Stimulated activated CD8-positive, alpha-beta memory T cell treated with anti-CD3 and anti-CD28 coated beads, Interleukin-7, amount 100 ng/mL, for 1 hour (primary cell): ENCODE measurements around the gene COPG2.
A peak's percentile ranks its signal among the peaks of the same experiment; 100 is the strongest.
"Not testable (repeated sequence)": the region's sequence is repeated elsewhere in the genome, so short reads cannot be mapped to it uniquely, and the experiment has no call there.

Experiments
- DNase-seq, 2 donors: peaks; one replicate each; pipeline ENCODE4 v3.0.0-alpha.2; 2020; ENCODE audit warnings: low read depth in 2 of 2

The COPG2 gene

GRCh38 chr7:130668258-130669084, at the start of gene COPG2:
Gene COPG2, minus strand, starts transcription at chr7:130668748. Its CDS starts 80 bp downstream, at chr7:130668668.
- DNase-seq, result peak; percentile 43 to 51

DNA sequence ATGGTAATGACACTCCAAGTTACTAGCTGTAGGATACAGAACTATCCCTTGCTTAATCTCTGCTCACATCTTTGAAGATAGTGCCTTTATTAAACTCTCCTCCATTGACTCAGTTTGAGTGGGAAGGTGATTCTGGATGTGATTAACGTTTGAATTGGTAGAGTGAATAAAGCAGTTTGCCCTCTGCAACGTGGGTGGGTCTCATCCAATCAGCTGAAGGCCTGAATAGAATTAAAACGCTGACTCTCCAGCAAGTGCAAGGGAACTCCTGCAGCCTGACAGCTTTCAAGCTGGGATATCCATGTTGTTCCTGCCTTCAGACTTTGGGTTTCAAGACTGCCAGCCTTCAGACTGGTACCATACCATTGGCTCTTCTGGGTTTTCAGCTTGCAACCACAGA, 43.9 kb upstream of the COPG2 start:
- DNase-seq, result no peak

GRCh38 chr7:130708766-130709165, 40.2 kb upstream of the COPG2 start:
- DNase-seq, result no peak

DNA sequence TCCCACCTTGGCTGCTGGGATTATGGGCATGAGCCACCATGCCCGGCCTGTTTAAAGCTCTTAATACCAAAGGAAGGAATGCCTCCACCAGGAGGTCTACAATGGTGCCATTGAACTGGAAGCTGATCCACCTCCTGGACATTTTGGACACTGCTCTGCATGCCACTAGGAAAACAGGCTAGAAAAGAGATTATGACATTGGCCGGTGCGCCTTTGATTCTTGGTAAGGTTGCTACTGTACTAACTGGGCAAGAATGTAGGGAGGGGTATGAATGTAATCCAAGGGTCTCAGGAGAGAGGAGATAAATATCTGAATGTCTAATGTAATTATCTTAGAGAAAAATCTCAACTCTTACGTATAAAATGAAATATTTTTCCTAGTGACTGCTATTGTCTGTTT, 39.5 kb upstream of the COPG2 start:
- DNase-seq, result no peak

GRCh38 chr7:130703851-130704250, 35.3 kb upstream of the COPG2 start:
- no peak for DNase-seq

DNA sequence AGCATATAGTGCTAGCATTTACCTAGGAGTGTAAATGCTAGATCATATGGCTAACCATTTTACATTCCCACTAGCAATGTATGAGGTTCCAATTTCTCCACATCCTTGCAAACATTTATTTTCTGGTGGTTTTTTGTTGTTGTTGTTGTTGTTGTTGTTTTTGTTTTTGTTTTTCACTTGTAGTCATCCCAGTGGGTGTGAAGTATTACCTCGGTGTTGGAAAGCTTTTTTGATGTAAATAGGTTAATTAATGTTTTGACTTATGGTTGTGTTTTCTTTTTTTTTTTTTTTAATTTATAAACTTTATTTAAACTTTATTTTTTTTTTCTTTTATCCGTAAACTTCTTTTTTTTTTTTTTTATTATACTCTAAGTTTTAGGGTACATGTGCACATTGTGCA, 33.1 kb upstream of the COPG2 start:
- no peak for DNase-seq

DNA sequence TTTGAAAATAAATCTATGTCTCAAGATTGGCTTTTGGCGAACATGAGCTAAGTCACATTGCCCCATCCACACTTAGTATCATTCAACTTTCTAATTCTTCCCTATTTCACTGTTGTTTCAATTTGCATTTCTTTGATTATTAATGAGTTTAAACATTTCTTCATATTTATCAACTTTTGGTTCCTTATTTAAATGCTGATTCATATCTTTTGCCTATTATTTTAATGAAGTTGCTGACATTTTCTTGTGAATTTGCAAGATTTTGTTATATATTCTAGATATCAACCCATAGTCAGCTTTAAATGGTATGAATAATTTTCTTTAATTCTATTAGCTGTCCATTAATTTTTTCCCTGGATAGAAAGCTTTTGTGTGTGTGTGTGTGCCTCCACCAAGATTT, 32.2 kb upstream of the COPG2 start:
- no peak for DNase-seq

DNA sequence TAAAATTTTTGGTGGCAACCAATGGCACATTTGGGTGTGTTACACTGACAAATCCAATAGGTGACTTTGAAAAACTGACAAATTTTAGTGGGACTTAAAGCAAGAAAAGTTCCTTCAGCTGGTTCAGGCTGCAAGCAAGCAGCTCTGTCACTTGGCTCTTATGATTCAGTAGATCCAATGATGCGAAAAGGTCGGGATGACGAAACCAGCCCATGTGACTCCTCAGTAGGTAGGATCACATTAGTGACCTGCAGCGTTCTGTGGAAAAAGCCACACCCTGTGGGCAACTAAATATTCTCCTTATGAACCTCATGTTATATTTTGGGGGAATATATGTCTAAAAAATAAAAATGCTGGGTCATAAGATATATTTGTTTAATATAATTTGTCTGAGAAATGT, 31.1 kb upstream of the COPG2 start:
- no peak for DNase-seq

DNA sequence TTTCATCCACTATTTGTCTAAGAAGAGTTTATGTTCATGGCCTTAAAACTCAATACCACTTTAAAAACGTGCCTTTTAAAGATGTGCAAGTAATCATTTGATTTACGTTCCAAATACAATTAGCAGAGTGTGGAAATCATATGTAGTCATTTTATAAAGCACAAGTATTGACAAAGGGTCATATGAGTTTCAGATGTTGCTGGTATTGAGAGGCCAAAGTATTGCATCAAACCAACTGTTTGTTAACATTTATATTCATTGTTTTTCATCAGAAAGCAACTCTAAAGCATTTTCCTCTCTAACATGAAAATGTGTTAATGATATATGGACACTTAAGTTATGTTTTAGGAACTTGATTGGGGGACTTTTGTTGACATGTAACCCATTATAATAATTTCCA, 29.3 kb upstream of the COPG2 start:
- no peak for DNase-seq

DNA sequence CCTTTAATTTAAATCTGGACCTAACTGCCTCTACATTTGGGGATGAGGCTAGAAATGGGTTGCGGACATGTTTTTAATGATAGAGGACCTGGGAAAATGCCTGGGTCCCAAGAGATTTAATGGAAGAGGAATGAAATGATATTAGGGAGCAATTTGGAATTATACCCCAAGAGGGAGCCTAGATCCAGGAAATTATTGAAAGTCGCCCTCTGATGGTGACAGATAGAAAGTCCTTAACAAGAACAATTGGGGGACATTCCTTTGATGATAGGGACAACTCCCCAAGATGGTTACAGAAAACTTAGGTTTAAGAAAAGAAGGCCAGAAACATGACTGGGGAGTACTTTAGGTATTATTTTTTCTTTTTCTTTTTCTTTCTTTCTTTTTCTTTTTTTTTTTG, 27.3 kb upstream of the COPG2 start:
- DNase-seq, result no peak

DNA sequence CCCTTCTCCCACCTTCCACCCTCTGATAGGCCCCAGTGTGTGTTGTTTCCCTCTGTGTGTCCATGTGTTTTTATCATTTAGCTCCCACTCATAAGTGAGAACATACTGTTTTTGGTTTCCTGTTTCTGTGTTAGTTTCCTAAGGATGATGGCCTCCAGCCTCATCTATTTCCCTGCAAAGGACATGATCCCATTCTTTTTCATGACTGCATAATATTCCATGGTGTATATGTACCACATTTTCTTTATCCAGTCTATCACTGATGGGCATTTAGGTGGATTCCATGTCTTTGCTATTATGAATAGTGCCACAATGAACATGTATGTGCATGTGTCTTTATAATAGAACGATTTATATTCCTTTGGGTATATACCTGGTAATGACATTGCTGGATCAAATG, 23.8 kb upstream of the COPG2 start:
- not testable (repeated sequence) for DNase-seq

DNA sequence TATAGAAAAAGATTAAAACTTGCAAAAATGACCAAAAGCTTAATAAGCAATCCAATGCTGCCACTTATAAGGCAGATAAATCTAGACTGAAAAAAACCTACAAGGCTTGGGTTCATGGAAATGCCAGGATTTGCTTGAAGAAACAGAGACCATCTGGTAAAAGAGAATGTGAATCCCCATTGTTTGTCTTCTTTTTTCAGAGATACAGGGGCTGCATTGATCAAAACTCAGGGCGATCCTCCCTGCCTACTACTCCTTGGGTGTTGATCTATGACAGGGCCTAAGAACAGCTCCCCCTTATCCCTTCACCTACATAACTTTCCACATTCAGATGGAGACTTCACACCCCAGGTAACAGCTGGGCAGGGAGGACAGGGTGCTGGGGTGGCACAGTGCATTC, 21.1 kb upstream of the COPG2 start:
- DNase-seq, result no peak

GRCh38 chr7:130683026-130683425, 14.5 kb upstream of the COPG2 start:
- DNase-seq, result no peak

GRCh38 chr7:130674456-130674855, 5.9 kb upstream of the COPG2 start:
- DNase-seq, result no peak

GRCh38 chr7:130673066-130673465, 4.5 kb upstream of the COPG2 start:
- no peak for DNase-seq

GRCh38 chr7:130672146-130672545, 3.6 kb upstream of the COPG2 start:
- DNase-seq, result no peak

GRCh38 chr7:130669085-130669700, 645 bp upstream of the COPG2 start:
- DNase-seq, result peak in 1 of 2 donors; percentile 1

- DNase-seq, result no peak
Measured at GRCh38 chr7:130667593-130668257, 823 bp downstream of the COPG2 start.

DNA sequence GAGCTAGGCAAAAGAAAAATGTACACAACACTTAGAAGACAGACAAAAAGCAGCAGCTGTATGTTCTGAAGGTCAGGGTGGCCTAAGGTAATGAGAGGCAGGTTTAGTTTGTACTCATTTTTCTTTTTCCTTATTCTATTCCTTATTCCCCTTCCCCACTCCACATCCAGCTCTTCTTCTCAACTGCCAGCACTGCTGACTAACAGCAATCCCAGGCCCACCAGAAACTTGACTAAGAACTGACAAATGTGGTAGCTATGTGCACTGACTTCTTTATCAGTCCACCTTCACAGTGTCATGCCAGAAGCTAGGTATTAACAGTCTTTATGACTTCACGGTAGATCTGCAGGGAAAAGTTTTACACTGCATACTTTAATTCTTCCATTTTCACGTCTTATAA, 6.1 kb downstream of the COPG2 start:
- DNase-seq, result no peak

GRCh38 chr7:130655286-130655685, 13.3 kb downstream of the COPG2 start:
- no peak for DNase-seq

- DNase-seq, result no peak
Measured at GRCh38 chr7:130654850-130655249, 13.7 kb downstream of the COPG2 start.

DNA sequence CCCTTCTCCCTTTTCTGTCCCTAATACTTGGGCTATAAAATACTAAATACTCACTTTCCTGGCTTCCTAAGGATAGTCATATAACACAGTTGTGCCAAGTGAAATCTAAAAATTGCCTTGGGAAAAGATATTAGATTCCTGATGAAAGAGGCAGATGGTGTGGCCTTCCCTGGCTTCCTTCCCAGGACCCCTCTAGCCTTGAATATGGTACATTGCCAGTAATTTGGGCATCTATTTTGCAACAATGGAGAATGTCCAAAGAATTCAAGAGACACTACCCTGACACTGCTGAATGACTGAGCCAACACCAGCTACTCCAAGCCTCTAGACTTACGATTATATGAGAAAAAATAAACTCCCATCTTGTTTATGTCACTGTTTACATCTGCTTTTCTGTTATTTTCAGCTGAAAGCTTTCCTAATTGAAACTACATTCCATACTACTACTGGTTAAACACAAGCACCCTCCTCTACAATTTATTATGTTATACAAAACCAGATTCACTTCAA, 17.9 kb downstream of the COPG2 start:
- no peak for DNase-seq
